ENCODE measurements around the gene CPLX1. TPM values are rescaled to one million over a fixed set of nuclear protein-coding genes. Genes with fewer than 3 reads are reported as not detected.
"Not testable (repeated sequence)": the region's sequence is repeated elsewhere in the genome, so short reads cannot be mapped to it uniquely, and the experiment has no call there.

CPLX1 gene
- total RNA-seq, 1 donor = not detected

- Histone ChIP-seq H3K9me3 (ENCODE audit: low read depth, low read length) (no peaks in the 10 kb centered on the region), H3K4me3 (ENCODE audit: insufficient read depth, low read length) (no peak overlapping the region), H3K27ac (ENCODE audit: low read depth, low read length) (no peak overlapping the region), H4K20me1 (ENCODE audit: insufficient read depth, low read length) (peaks cover 27% of the 10 kb centered on the region), H3K4me2 (ENCODE audit: insufficient read depth, low read length) (no peak overlapping the region), H2AFZ (ENCODE audit: low read length) (no peak overlapping the region), H3K36me3 (ENCODE audit: insufficient read depth, low read length) (peaks cover 53% of the 10 kb centered on the region), H3K4me1 (ENCODE audit: insufficient read depth, low read length) (peaks cover 7% of the 10 kb centered on the region), H3K79me2 (ENCODE audit: insufficient read depth, low read length) (no peaks in the 10 kb centered on the region), H3K27me3 (ENCODE audit: insufficient read depth, low read length) (no peaks in the 10 kb centered on the region)
- DNase-seq (ENCODE audit: insufficient read length, low spot score, missing footprints) = peak; percentile 90
- no peak for TF ChIP-seq CTCF (IDR thresholded peaks at IDR 0.05; ENCODE audit: extremely low read depth, low read depth, low read length)
Measured at GRCh38 chr4:738781-739280, 87.1 kb downstream of the CPLX1 start.

GRCh38 chr4:736561-736960, 89.4 kb downstream of the CPLX1 start:
- not testable (repeated sequence) for H3K9me3 ChIP-seq (ENCODE audit: low read depth, low read length); H3K4me2 ChIP-seq (ENCODE audit: insufficient read depth, low read length); H3K27ac ChIP-seq (ENCODE audit: low read depth, low read length); H2AFZ ChIP-seq (ENCODE audit: low read length); H3K4me1 ChIP-seq (ENCODE audit: insufficient read depth, low read length); DNase-seq (ENCODE audit: insufficient read length, low spot score, missing footprints); H3K79me2 ChIP-seq (ENCODE audit: insufficient read depth, low read length); H4K20me1 ChIP-seq (ENCODE audit: insufficient read depth, low read length); H3K4me3 ChIP-seq (ENCODE audit: insufficient read depth, low read length); H3K27me3 ChIP-seq (ENCODE audit: insufficient read depth, low read length)
- peaks cover 65% of the 10 kb centered on the region for H3K36me3 ChIP-seq (ENCODE audit: insufficient read depth, low read length)

- no peak for TF ChIP-seq CTCF (IDR thresholded peaks at IDR 0.05; ENCODE audit: extremely low read depth, low read depth, low read length)
Measured at GRCh38 chr4:735583-735982, 90.3 kb downstream of the CPLX1 start.

More at GRCh38 chr4:735583-735982, 90.3 kb downstream of the CPLX1 start:
- H3K36me3 ChIP-seq (ENCODE audit: insufficient read depth, low read length) = peaks cover 66% of the 10 kb centered on the region
- peaks cover 2% of the 10 kb centered on the region for H3K79me2 ChIP-seq (ENCODE audit: insufficient read depth, low read length)
- H2AFZ ChIP-seq (ENCODE audit: low read length) = no peak overlapping the region
- DNase-seq (ENCODE audit: insufficient read length, low spot score, missing footprints) = peak; percentile 47
- no peaks in the 10 kb centered on the region for H3K27me3 ChIP-seq (ENCODE audit: insufficient read depth, low read length)
- no peaks in the 10 kb centered on the region for H3K9me3 ChIP-seq (ENCODE audit: low read depth, low read length)
- H4K20me1 ChIP-seq (ENCODE audit: insufficient read depth, low read length) = peaks cover 11% of the 10 kb centered on the region
- no peaks in the 10 kb centered on the region for H3K4me1 ChIP-seq (ENCODE audit: insufficient read depth, low read length)
- H3K4me3 ChIP-seq (ENCODE audit: insufficient read depth, low read length) = no peak overlapping the region
- no peak overlapping the region for H3K4me2 ChIP-seq (ENCODE audit: insufficient read depth, low read length)
- no peak overlapping the region for H3K27ac ChIP-seq (ENCODE audit: low read depth, low read length)

Other genes starting within 250 kb of the CPLX1 start
- gene TMEM271, start 249.8 kb downstream of the CPLX1 start, total RNA-seq = not detected in 2 replicates
- gene PDE6B, start 200.6 kb downstream of the CPLX1 start, total RNA-seq = not detected in 2 replicates
- 60.8 and 70.4 TPM in 2 replicates for gene ATP5ME, start 151.9 kb downstream of the CPLX1 start, total RNA-seq
- gene MYL5, start 151.6 kb downstream of the CPLX1 start, total RNA-seq = 17.7 and 22.8 TPM in 2 replicates
- 11.6 and 13.6 TPM in 2 replicates for gene SLC49A3, start 137.0 kb downstream of the CPLX1 start, total RNA-seq
- 32.7 and 43.1 TPM in 2 replicates for gene PCGF3, start 120.3 kb downstream of the CPLX1 start, total RNA-seq
- 45.7 and 48.9 TPM in 2 replicates for gene GAK, start 106.2 kb upstream of the CPLX1 start, total RNA-seq
- gene TMEM175, start 106.3 kb upstream of the CPLX1 start, total RNA-seq = 12.4 and 13.8 TPM in 2 replicates
- gene DGKQ, start 147.4 kb upstream of the CPLX1 start, total RNA-seq = 10.3 and 15.2 TPM in 2 replicates
- gene IDUA, start 160.9 kb upstream of the CPLX1 start, total RNA-seq = 23.0 and 26.4 TPM in 2 replicates
- gene SLC26A1, start 167.3 kb upstream of the CPLX1 start, total RNA-seq = 0.36 and 0.59 TPM in 2 replicates
- gene FGFRL1, start 185.5 kb upstream of the CPLX1 start, total RNA-seq = 29.2 and 30.8 TPM in 2 replicates

All from osteoblast (primary cell).